Measurements from ENCODE around the gene RIOK2.

DNA sequence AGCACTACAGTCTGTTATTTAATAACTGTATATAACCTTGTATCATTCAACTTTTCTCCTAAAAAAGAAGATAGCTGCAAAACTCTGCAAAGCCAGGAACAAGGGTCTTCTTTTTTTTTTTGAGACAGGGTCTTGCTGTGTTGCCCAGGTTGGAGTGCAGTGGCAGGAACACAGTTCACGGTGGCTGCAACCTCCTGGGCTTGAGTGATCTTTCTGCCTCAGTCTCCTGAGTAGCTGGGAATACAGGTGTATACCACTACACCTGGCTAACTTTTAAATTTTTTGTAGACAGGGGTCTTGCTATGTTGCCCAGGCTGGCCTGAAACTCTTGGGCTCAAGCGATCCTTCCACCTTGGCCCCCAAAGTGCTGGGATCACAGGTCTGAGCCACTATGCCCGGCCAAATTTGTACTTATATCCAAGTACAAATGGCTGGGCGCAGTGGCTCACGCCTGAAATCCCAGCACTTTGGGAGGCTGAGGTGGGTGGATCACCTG, 19.2 kb downstream of the RIOK2 start:
- TF ChIP-seq, protein P1, sequence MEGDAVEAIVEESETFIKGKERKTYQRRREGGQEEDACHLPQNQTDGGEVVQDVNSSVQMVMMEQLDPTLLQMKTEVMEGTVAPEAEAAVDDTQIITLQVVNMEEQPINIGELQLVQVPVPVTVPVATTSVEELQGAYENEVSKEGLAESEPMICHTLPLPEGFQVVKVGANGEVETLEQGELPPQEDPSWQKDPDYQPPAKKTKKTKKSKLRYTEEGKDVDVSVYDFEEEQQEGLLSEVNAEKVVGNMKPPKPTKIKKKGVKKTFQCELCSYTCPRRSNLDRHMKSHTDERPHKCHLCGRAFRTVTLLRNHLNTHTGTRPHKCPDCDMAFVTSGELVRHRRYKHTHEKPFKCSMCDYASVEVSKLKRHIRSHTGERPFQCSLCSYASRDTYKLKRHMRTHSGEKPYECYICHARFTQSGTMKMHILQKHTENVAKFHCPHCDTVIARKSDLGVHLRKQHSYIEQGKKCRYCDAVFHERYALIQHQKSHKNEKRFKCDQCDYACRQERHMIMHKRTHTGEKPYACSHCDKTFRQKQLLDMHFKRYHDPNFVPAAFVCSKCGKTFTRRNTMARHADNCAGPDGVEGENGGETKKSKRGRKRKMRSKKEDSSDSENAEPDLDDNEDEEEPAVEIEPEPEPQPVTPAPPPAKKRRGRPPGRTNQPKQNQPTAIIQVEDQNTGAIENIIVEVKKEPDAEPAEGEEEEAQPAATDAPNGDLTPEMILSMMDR (IDR thresholded peaks at IDR 0.05): no peak
- TF ChIP-seq POLR2A (IDR thresholded peaks at IDR 0.05): no peak

Data from esophagus squamous epithelium (tissue), 4 donors.